ENCODE results near the gene COL7A1. TPM values are rescaled to one million over a fixed set of nuclear protein-coding genes. Genes with fewer than 3 reads are reported as not detected.

The COL7A1 gene
- total and polyA plus RNA-seq, 2 of the 13 experiments (the other 11 are each of a cell fraction or from before 2014, with no cell fraction given): 2.7 to 11.7 TPM

- TF ChIP-seq ZFP91 (CRISPR knock-in tag; IDR thresholded peaks at IDR 0.05; ENCODE audit: borderline replicate concordance) (peak; percentile 93; the same call in 1 of the 2 replicates), JUN (CRISPR knock-in tag; IDR thresholded peaks at IDR 0.05) (no peak; the same call in 1 of the 2 replicates), MYC (CRISPR knock-in tag; IDR thresholded peaks at IDR 0.05; ENCODE audit: borderline replicate concordance) (peak; percentile 80; the same call in 1 of the 2 replicates), AKAP8 (CRISPR knock-in tag; IDR thresholded peaks at IDR 0.05) (peak; percentile 90), POLR2A (IDR thresholded peaks at IDR 0.05; ENCODE audit: insufficient read depth in 1 of 2, low read depth in 2 of 2, low read length in 2 of 2) (peak; percentile 84 to 95), AHDC1 (CRISPR knock-in tag; IDR thresholded peaks at IDR 0.05; ENCODE audit: borderline replicate concordance) (0 out of 2 replicates have a peak, but pooled peaks have one; percentile 21), ZNF318 (CRISPR knock-in tag; IDR thresholded peaks at IDR 0.05) (0 out of 2 replicates have a peak, but pooled peaks have one; percentile 61), ATF7-NPFF (CRISPR knock-in tag; IDR thresholded peaks at IDR 0.05; ENCODE audit: low read depth) (0 out of 2 replicates have a peak, but pooled peaks have one; percentile 62)
Observed at GRCh38 chr3:48609088-48610005, 14.2 kb upstream of the COL7A1 start, which contains the start of gene UQCRC1 (continued).

All from HepG2 (cell line).